ENCODE data around the gene MKRN2. TPM values are rescaled to one million over a fixed set of nuclear protein-coding genes. Genes with fewer than 3 reads are reported as not detected.

Gene MKRN2
- total RNA-seq, 1 experiment from 2014 or later, result 15.8 TPM

Other genes with a start within 250 kb of the MKRN2 start
- gene TSEN2, start 72.6 kb upstream of the MKRN2 start, total RNA-seq (2014; rRNA removed; shearing (Covaris generic); ENCODE audit: low replicate concordance), result 14.5 and 24.5 TPM in 2 replicates
- not detected in 2 replicates for gene MKRN2OS, start 11.6 kb upstream of the MKRN2 start, total RNA-seq (2014; rRNA removed; shearing (Covaris generic); ENCODE audit: low replicate concordance)
- 62.0 and 96.8 TPM in 2 replicates for gene RAF1, start 107.0 kb downstream of the MKRN2 start, total RNA-seq (2014; rRNA removed; shearing (Covaris generic); ENCODE audit: low replicate concordance)
- not detected in 2 replicates for gene TMEM40, start 202.2 kb downstream of the MKRN2 start, total RNA-seq (2014; rRNA removed; shearing (Covaris generic); ENCODE audit: low replicate concordance)
- gene CAND2, start 239.6 kb downstream of the MKRN2 start, total RNA-seq (2014; rRNA removed; shearing (Covaris generic); ENCODE audit: low replicate concordance), result 0.23 TPM in 1 of 2 replicates, not detected in the other

Data from MG63 (cell line).